PC-3 (cell line): Measurements from ENCODE around the gene DGKZ. TPM values are rescaled to one million over a fixed set of nuclear protein-coding genes. Genes with fewer than 3 reads are reported as not detected.

ENCODE experiments used
- ATAC-seq: fragments of 200-7000 bp; cut with Tn5 transposase; 2 replicates; pipeline ENCODE4 v1.9.1; 2020; ENCODE audit warnings: mild to moderate bottlenecking, moderate library complexity
- BruUV-seq: library from RNA; stranded (reverse); fragments of 400-500 nt; replicated peaks from 2 replicates; lab custom pipeline; 2021; lab: Mats Ljungman, UMichigan
- CTCF ChIA-PET: fragments of 300-600 bp; sonication (Branson Sonifier 250); formaldehyde crosslinking; loops from one replicate; lab custom pipeline; 2022; ENCODE audit warnings: antibody characterized with exemption; lab: Charles Lee
- POLR2A ChIA-PET: fragments of 300-600 bp; sonication (Branson Sonifier 250); formaldehyde crosslinking; loops from one replicate; lab custom pipeline; 2022; ENCODE audit warnings: antibody characterized with exemption; ENCODE audit not compliant: unreplicated experiment; lab: Charles Lee
- DNase-seq: peaks from one replicate; pipeline ENCODE4 v3.0.0-alpha.2; 2015
- H2AFZ ChIP-seq: fragments of 300-600 bp; sonication (generic); 2 replicates; pipeline ENCODE4 v1.6.0; 2016; ENCODE audit warnings: antibody characterized with exemption, low read length
- H3F3A ChIP-seq: fragments of 300-600 bp; sonication (generic); one replicate; pipeline ENCODE4 v1.6.0; 2017; ENCODE audit warnings: antibody characterized with exemption, low read length, control low read depth, mild to moderate bottlenecking; ENCODE audit not compliant: unreplicated experiment
- H3K27ac ChIP-seq: fragments of 300-600 bp; sonication (generic); 2 replicates; pipeline ENCODE4 v1.5.1; 2016; ENCODE audit warnings: mild to moderate bottlenecking, low read length
- H3K27me3 ChIP-seq: fragments of 300-600 bp; sonication (generic); 2 replicates; pipeline ENCODE4 v1.6.1; 2016; ENCODE audit warnings: low read length, mixed read lengths
- H3K36me3 ChIP-seq: fragments of 300-600 bp; sonication (generic); 2 replicates; pipeline ENCODE4 v1.6.1; 2016; ENCODE audit warnings: low read depth, mixed run types, low read length, mixed read lengths
- H3K4me1 ChIP-seq: fragments of 300-600 bp; sonication (generic); 2 replicates; pipeline ENCODE4 v1.5.1; 2016; ENCODE audit warnings: low read length; ENCODE audit not compliant: insufficient read depth
- H3K4me2 ChIP-seq: fragments of 300-600 bp; sonication (generic); 2 replicates; pipeline ENCODE4 v1.6.0; 2016; ENCODE audit warnings: low read length
- H3K4me3 ChIP-seq: fragments of 300-600 bp; sonication (generic); 2 replicates; pipeline ENCODE4 v1.5.1; 2016; ENCODE audit warnings: mild to moderate bottlenecking, low read length, mixed read lengths
- H3K79me2 ChIP-seq: fragments of 300-600 bp; sonication (generic); 2 replicates; pipeline ENCODE4 v1.6.1; 2017; ENCODE audit warnings: low read length, mixed read lengths
- H3K9ac ChIP-seq: fragments of 300-600 bp; sonication (generic); 2 replicates; pipeline ENCODE4 v1.6.0; 2016; ENCODE audit warnings: mild to moderate bottlenecking, low read length
- H3K9me2 ChIP-seq: fragments of 300-600 bp; sonication (generic); replicated peaks from 2 replicates; pipeline ENCODE4 v1.6.1; 2016; ENCODE audit warnings: mixed run types, low read length, mixed read lengths
- H3K9me3 ChIP-seq: fragments of 300-600 bp; sonication (generic); 2 replicates; pipeline ENCODE4 v1.6.1; 2016; ENCODE audit warnings: low read length, mixed read lengths
- H4K20me1 ChIP-seq: fragments of 300-600 bp; sonication (generic); 2 replicates; pipeline ENCODE4 v1.6.1; 2016; ENCODE audit warnings: low read length, mixed read lengths
- CTCF ChIP-seq: fragments of 300-600 bp; sonication (generic); conservative IDR thresholded peaks from 2 replicates; pipeline ENCODE4 v1.5.1; 2017; ENCODE audit warnings: antibody characterized with exemption, low read depth, mild to moderate bottlenecking, low read length
- EZH2 ChIP-seq: fragments of 300-600 bp; sonication (generic); IDR thresholded peaks from one replicate; pipeline ENCODE4 v1.6.1; 2017; ENCODE audit warnings: antibody characterized with exemption, mild to moderate bottlenecking, low read length; ENCODE audit not compliant: unreplicated experiment
- EZH2phosphoT487 ChIP-seq: fragments of 300-600 bp; sonication (generic); IDR thresholded peaks from 2 replicates; pipeline ENCODE4 v1.6.1; 2018; ENCODE audit warnings: mild to moderate bottlenecking, antibody characterized with exemption, low read length, borderline replicate concordance
- intact Hi-C: fragments of 100-400 bp; cut with micrococcal nuclease; formaldehyde crosslinking; loops from 2 replicates; pipeline ENCODE4 v1.9.0; 2023
- total RNA-seq: library from RNA; depleted of rRNA; stranded (reverse); fragments of >200 nt; gene quantifications from 2 replicates; pipeline ENCODE4 v1.2.3, GENCODE V29; 2014

DGKZ gene
- total RNA-seq, 1 experiment from 2014 or later, result 70.2 TPM

GRCh38 chr11:46374815-46375214 is 27.6 kb downstream of the DGKZ start:
- Histone ChIP-seq H3K27ac (no peak overlapping the region), H3K9me2 (no peaks in the 10 kb centered on the region), H4K20me1 (no peaks in the 10 kb centered on the region), H3F3A (no peaks in the 10 kb centered on the region), H3K4me3 (no peak overlapping the region), H3K36me3 (peaks cover 3% of the 10 kb centered on the region), H2AFZ (no peak overlapping the region), H3K79me2 (no peaks in the 10 kb centered on the region), H3K27me3 (no peaks in the 10 kb centered on the region), H3K9me3 (no peaks in the 10 kb centered on the region), H3K4me2 (no peak overlapping the region), H3K9ac (no peak overlapping the region), H3K4me1 (no peaks in the 10 kb centered on the region)
- TF ChIP-seq EZH2, result no peak
- TF ChIP-seq CTCF, result no peak
- TF ChIP-seq EZH2phosphoT487, result no peak
- no peak for ATAC-seq
- ChIA-PET CTCF (no interaction called here), POLR2A (no interaction called here)
- no peak for DNase-seq
- intact Hi-C loops, result no loop called here
- no TSS peak for BruUV-seq

- ATAC-seq, result no peak
- ChIA-PET POLR2A (interaction anchor here (0.6 kb wide), 1 partner anchor 102 kb away, joined by 4 read pairs; no protein-coding TSS in a partner anchor), CTCF (no interaction called here)
Observed at GRCh38 chr11:46375392-46376101, 28.3 kb downstream of the DGKZ start.

More at GRCh38 chr11:46375392-46376101, 28.3 kb downstream of the DGKZ start:
- no peaks in the 10 kb centered on the region; the same call in none of the 2 replicates for H3K36me3 ChIP-seq
- no peak overlapping the region for H3K27ac ChIP-seq
- H3K9me2 ChIP-seq, result no peaks in the 10 kb centered on the region
- no peak overlapping the region for H3K9ac ChIP-seq
- H3K79me2 ChIP-seq, result no peaks in the 10 kb centered on the region
- H3K9me3 ChIP-seq, result no peaks in the 10 kb centered on the region
- no peak for DNase-seq
- TF ChIP-seq CTCF, result no peak
- TF ChIP-seq EZH2phosphoT487, result no peak
- no peak for TF ChIP-seq EZH2
- intact Hi-C loops, result no loop called here
- no peaks in the 10 kb centered on the region for H3K4me1 ChIP-seq
- H3F3A ChIP-seq, result no peaks in the 10 kb centered on the region
- no peak overlapping the region for H3K4me3 ChIP-seq
- no peak overlapping the region for H2AFZ ChIP-seq
- BruUV-seq, result no TSS peak
- no peaks in the 10 kb centered on the region for H4K20me1 ChIP-seq
- H3K4me2 ChIP-seq, result no peak overlapping the region
- H3K27me3 ChIP-seq, result no peaks in the 10 kb centered on the region
